GM21423 (cell line): Measurements from ENCODE around the gene ABCB10.
"Not testable (repeated sequence)": the region's sequence is repeated elsewhere in the genome, so short reads cannot be mapped to it uniquely, and the experiment has no call there.

ENCODE experiments used
- ATAC-seq: cut with Tn5 transposase; IDR thresholded peaks from one replicate; pipeline ENCODE4 v1.9.1; 2021; ENCODE audit warnings: mild to moderate bottlenecking, moderate library complexity; ENCODE audit not compliant: unreplicated experiment

Gene ABCB10

DNA sequence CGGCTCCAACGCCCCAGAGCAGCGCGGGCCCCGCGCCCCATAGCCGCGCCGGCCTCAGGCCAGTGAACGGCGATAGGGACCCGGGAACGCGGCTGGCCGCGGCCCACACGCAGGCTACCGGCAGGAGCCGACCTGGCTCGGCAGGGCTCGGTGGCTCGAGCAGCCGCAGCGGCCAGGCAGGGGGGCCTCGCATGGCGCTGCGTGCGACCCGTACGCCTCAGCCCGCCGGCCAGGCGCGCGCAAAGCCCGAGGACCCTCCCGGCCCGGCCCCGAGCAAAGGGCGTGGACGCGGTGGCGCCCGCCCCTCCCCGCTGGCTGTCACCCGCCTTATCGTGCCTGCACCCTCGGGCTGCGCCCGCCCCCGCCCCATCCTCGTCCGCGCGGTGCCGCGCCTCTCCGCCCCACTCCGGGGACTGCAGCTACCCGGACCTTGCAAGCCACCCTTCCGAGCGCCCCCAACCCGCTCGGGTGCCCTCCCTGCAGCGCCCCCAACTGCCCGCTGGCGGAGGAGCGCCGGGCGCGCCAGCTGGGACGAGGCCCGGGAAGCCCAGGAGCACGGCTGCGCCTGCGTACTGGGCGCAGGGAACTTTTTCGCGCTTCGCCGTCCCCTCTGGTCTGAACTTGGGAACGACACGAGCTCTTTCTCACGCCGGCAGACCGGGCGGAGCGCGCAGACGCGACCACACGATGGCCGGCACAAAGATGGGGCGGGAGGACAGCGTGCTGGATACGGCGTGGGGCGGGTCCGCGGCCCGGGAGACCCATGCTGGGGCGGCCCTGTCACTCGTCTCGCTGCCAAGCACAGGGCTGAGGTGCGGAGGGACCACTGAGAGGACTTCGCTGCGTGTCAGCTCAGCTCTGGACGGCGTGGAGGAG lies at the start of gene ABCB10:
Gene ABCB10, minus strand, starts transcription at position 248 of the 876 bp plus-strand sequence. Its CDS starts 55 bp downstream, at position 193.
- peak; percentile 71 for ATAC-seq

- ATAC-seq: no peak
These were observed 48.9 kb upstream of the ABCB10 start for GRCh38 chr1:229607370-229607769.

DNA sequence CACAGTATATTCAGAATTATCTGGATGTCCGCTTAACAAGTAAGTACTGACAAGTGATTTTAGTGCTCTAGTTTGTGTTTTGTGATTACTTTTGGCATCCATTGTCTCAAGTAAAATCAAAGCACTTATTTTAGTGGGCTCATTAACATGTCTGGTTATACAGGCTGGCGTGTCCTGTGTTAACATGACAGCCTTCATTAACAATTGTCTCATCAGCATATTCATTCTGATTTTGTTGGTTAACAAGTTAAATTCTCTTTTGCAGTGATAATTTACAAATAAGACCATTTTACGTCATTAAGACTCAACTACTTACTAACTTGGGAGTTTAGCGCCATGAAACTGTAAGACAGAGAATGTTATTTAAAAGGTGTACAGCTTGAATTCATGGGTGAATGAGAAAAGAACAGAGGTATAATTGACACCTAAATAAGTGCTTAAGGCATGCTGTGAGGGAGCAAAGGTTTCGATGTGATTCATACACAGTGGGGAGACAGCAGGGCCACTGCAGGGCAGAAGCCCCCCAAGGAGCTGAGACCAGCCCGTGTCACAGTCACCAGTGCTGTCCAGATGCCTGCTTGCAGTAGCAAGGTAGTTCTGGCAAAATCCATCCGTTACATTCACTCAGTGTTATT lies 45.0 kb upstream of the ABCB10 start:
- no peak for ATAC-seq

DNA sequence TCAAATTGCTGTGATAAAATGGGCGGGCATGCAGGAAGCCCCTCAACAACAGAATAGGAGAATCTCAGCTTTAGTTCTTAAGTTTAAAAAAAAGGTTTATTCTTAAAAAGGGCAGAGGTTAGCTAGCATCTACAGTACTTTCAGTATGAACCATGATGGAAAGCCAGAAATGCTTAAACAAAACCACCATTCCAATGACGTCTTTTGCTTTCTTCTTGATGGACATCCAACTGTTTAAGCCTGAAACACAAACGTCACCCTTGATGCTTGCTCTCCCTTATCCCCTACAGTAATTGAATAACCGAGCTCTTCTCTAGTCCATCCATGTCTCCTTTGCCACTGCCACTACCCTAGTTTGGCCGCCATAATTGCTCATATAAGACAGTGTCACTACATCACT lies 41.7 kb upstream of the ABCB10 start:
- ATAC-seq: no peak

DNA sequence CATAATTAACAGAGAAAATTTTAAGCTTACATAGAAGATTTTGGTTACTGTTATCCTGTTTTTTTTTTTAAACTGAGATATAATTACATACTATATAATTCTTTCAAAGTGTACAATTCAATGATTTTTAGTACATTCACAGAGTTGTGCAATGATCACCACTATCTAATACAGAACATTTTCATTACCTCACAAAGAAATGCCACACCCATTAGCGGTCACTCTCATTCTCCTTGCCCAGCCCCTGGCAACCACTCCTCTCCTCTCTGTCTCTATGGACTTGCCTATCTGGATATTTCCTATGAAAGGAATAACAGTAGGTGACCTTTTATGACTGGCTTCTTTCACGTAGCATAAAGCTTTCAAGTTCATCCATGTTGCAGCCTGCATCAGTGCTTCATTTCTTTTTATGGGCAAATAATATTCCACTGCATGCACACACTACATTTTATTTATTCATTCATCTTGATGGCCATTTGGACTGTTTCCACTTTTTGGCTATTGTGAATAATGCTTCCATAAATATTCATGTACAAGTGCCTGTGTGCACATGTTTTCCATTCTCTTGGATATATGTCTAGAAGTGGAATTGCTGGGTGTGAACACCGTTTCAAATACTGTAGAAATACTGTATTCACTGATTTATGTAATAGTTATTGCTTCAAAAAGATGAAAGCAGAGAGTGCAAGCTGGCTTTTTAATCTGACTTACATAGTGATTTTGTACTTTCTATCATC lies 40.9 kb upstream of the ABCB10 start:
- no peak for ATAC-seq

DNA sequence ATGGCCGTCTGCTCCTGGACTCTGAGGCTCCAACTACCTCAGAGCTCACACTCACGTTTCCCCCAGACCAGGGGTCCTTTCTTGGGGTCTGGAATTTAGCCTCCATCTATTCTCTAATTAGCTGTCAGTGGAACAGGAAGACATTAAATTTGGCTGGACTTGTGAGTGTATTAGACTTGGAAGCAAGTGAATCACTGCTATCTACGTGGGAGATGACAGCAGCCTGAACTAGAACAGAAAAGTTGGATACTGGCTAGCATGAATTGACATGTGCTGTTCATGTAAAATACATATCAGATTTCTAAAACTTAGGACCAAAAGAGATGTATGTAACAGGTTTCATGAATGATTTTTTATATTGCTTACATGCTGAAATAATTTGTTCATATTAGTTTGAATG lies 39.4 kb upstream of the ABCB10 start:
- ATAC-seq: no peak

DNA sequence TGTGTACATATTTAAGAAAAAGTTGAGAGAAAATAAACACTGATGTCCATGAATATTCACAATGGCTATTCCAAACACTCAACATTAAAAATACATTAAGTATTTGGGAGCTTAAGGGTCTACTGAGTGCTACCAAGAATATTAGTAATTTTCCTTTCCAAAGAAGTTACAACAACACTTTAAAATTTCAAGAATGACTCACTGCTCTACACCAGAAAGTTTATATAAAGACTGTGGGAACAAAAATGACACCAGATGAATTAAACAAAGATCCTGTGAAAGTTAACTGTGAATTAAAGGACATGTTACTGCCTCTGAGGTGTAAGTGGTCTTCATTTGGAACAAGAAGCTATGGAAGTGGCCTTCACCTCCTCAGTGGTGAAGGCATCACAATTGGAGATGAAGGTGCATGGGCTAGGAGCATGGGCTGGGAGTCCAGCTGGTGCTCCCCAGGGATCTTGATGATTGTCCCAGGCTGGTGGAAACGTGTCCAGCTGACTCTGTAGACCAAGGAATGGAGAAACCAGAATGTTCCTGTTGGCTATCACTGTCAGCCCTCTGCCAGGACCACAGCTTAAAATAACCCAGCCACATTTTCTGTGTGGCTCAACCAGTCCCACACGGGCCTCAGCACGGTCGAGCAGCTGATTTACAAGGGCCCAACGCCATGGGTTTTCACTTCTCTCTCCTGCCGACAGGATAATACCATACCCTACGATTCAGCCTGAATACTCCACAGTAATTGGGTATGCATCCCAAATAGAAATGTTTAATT lies 38.6 kb upstream of the ABCB10 start:
- no peak for ATAC-seq

GRCh38 chr1:229595876-229596275 lies 37.4 kb upstream of the ABCB10 start:
- ATAC-seq: not testable (repeated sequence)

- no peak for ATAC-seq
These were observed 35.9 kb upstream of the ABCB10 start for GRCh38 chr1:229594227-229595008.

DNA sequence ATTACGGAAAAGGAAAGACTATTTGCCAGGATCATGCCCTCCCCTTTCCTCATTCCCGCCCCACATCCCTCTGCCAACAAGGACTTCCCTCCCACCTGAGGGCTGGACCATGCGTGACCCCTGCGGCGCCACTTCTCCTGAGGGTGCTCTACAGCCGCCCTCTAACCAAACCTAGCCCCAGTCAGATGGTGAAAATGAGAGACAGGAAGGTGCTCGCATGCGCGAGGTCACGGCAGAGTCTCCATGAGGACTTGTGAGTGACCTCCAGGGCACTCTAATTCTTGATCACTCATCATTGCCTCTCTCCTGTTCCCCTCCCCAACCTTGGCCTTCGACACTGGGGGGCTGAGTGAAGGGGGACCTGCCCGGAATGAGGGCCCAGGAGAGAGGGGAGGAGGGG lies 35.3 kb upstream of the ABCB10 start:
- ATAC-seq: no peak

GRCh38 chr1:229590119-229590518 lies 31.6 kb upstream of the ABCB10 start:
- no peak for ATAC-seq

GRCh38 chr1:229585338-229585737 lies 26.8 kb upstream of the ABCB10 start:
- no peak for ATAC-seq

DNA sequence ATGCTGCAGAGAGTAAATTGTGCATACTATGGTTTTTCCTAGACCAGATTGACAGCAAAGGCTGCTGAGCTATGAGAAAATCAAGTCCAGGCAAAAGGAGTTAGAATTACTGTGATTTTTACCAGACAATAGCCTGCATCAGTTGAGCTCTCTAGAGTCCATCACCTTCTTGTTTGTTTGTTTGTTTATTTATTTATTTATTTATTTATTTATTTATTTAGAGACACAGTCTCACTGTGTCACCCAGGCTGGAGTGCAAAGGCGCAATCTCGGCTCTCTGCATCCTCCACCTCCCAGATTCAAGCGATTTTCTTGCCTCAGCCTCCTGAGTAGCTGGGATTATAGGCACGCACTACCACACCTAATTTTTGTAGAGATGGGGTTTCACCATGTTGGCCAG lies 24.2 kb upstream of the ABCB10 start:
- no peak for ATAC-seq

DNA sequence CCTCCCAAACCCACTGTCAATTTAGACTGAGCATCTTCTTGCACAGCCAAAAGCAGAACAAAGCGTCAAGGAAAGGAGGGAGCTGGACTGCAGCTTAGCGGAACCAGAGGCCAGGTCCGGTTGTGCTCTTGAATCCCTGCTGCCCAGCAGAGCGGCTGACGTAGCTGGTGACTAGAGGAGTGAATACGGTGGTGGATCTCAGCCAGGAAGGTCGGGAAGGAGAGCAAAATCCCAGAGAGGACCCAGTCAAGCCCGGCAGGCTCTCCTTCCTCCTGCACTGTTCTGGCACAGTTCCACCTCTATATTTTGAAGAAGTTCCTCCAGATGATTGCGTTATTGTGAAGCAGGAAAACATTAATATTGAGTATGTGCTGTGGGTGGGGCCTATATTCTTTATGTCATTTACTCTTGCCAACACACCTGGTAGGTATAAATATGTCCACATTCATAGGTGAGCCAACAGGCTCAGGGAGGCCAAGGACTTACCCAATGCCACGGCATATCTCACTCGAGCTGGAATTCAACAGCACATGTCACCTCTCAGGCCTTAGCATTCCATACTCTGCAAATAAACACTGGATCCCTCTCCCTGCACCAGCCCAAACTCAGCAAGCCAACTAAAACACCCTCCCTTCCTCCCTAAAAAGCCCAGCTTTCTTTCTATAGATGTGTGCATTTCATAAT lies 23.6 kb upstream of the ABCB10 start:
- ATAC-seq: no peak

DNA sequence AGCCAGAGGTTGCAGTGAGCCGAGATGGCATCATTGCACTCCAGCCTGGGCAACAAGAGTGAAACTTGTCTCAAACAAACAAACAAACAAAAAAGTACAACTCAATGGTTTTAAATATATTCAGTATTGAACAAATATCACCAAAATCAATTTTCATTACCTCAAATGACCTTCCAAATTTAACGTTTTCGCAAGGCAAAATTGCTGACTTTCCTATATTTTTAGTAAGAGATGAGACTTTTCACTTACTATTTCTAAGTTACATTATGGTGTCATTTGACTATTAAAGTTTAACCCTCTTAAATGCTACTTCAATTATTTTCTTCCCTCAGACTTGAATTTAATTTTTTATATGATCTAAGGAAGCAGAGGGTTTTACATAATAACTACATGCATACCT lies 23.0 kb upstream of the ABCB10 start:
- no peak for ATAC-seq

DNA sequence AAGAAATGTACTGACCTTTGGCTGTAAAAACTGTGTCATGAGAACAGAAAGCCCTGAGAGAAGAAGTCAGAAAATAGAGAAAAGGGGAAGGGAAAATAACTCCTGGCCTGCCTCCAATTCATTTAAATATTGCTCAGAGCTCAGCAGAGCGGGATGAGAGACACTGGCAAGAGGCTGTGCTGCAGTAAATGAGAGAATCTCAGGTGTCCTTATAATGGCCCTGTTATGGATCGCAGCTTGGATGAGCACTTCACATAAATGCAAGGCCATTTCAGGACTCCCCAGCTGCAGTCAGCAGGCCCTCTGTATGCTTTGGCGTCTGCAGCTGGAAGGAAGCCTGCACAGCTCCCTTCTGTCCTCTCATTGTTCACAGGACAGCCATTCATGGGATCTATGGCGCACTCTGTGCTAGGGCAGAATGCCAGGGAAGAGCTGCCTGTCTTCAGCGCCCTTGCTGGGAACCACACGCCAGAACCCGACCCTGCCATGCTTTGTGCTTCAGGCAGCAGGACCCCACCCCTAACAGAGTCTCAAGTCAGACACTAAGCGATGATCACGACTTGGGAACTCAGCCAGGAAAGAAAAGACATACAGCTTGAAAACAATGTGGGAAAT lies 20.7 kb upstream of the ABCB10 start:
- peak; percentile 82 for ATAC-seq

- ATAC-seq: peak; percentile 32
These were observed 19.9 kb upstream of the ABCB10 start for GRCh38 chr1:229578168-229579058.
